ENCODE results near the gene RAF1. TPM values are rescaled to one million over a fixed set of nuclear protein-coding genes. Genes with fewer than 3 reads are reported as not detected.

The RAF1 gene
- total RNA-seq, 1 experiment from 2014 or later, result 64.3 TPM

DNA sequence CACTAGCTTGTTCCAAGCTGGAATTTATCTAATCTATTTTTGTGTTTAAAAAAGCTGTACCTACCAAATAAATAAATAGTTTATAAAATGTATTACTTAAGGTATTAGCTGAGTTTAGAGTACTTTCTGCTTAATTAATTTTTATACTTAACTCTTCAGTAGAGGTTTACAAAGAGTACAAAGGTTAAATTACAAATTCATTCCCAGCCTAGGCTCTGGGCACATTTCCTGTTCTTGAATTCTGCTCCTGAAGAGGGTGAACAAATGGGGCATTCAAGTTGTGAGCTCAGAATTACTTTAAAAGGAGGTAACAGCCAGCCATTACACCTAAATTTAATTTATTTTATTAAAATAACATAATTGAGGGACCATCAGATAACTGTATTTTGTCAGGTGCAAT lies 80.6 kb downstream of the RAF1 start:
- H4K20me1 ChIP-seq (ENCODE audit: insufficient read depth), result no peaks in the 10 kb centered on the region; the same call in 1 of the 2 replicates
- ATAC-seq (no peak), DNase-seq (ENCODE audit: low read depth, low spot score) (no peak)
- RAD21 ChIA-PET (ENCODE audit: low non-redundant PET in 1 of 2, low total read pairs in 2 of 2, uncharacterized antibody in 2 of 2, unreplicated experiment in 2 of 2), result no interaction called here
- H3K36me3 ChIP-seq (ENCODE audit: control insufficient read depth in 1 of 2, insufficient read depth in 2 of 2, low read length in 2 of 2), result peaks cover 46 to 71% of the 10 kb centered on the region in 2 experiments
- BruUV-seq (replicated peaks), result no TSS peak
- no peaks in the 10 kb centered on the region for H3K4me1 ChIP-seq (ENCODE audit: control insufficient read depth in 1 of 2, insufficient read depth in 2 of 2, low read length in 2 of 2)
- H2AFZ ChIP-seq (ENCODE audit: low read depth, low read length, poor library complexity, severe bottlenecking), result no peak overlapping the region
- CTCF ChIA-PET, result no interaction called here
- H3K9me2 ChIP-seq (ENCODE audit: insufficient read depth), result no peaks in the 10 kb centered on the region
- intact Hi-C loops (cut with micrococcal nuclease), result no loop called here
- POLR2A ChIA-PET, result no interaction called here
- TF ChIP-seq POLR2A (IDR thresholded peaks at IDR 0.05; ENCODE audit: borderline replicate concordance, extremely low read depth, insufficient read depth, insufficient read length) (no peak), ELF1 (IDR thresholded peaks at IDR 0.05; ENCODE audit: borderline replicate concordance, low read depth) (no peak), SIN3A (IDR thresholded peaks at IDR 0.05; ENCODE audit: low read depth) (no peak), EZH2 (IDR thresholded peaks at IDR 0.05) (no peak), ZFX (IDR thresholded peaks at IDR 0.05) (no peak), RAD21 (IDR thresholded peaks at IDR 0.05; ENCODE audit: low read depth) (no peak), EZH2phosphoT487 (IDR thresholded peaks at IDR 0.05; ENCODE audit: borderline replicate concordance) (no peak), TCF7L2 (IDR thresholded peaks at IDR 0.05; ENCODE audit: borderline replicate concordance, extremely low read depth, insufficient read depth, insufficient read length) (no peak)
- TF ChIP-seq, protein P1, sequence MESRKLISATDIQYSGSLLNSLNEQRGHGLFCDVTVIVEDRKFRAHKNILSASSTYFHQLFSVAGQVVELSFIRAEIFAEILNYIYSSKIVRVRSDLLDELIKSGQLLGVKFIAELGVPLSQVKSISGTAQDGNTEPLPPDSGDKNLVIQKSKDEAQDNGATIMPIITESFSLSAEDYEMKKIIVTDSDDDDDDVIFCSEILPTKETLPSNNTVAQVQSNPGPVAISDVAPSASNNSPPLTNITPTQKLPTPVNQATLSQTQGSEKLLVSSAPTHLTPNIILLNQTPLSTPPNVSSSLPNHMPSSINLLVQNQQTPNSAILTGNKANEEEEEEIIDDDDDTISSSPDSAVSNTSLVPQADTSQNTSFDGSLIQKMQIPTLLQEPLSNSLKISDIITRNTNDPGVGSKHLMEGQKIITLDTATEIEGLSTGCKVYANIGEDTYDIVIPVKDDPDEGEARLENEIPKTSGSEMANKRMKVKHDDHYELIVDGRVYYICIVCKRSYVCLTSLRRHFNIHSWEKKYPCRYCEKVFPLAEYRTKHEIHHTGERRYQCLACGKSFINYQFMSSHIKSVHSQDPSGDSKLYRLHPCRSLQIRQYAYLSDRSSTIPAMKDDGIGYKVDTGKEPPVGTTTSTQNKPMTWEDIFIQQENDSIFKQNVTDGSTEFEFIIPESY (IDR thresholded peaks at IDR 0.05; ENCODE audit: extremely low read depth, insufficient replicate concordance, low read length), result no peak
- TF ChIP-seq, protein P2, sequence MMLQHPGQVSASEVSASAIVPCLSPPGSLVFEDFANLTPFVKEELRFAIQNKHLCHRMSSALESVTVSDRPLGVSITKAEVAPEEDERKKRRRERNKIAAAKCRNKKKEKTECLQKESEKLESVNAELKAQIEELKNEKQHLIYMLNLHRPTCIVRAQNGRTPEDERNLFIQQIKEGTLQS (IDR thresholded peaks at IDR 0.05), result no peak
- TF ChIP-seq, protein P3, sequence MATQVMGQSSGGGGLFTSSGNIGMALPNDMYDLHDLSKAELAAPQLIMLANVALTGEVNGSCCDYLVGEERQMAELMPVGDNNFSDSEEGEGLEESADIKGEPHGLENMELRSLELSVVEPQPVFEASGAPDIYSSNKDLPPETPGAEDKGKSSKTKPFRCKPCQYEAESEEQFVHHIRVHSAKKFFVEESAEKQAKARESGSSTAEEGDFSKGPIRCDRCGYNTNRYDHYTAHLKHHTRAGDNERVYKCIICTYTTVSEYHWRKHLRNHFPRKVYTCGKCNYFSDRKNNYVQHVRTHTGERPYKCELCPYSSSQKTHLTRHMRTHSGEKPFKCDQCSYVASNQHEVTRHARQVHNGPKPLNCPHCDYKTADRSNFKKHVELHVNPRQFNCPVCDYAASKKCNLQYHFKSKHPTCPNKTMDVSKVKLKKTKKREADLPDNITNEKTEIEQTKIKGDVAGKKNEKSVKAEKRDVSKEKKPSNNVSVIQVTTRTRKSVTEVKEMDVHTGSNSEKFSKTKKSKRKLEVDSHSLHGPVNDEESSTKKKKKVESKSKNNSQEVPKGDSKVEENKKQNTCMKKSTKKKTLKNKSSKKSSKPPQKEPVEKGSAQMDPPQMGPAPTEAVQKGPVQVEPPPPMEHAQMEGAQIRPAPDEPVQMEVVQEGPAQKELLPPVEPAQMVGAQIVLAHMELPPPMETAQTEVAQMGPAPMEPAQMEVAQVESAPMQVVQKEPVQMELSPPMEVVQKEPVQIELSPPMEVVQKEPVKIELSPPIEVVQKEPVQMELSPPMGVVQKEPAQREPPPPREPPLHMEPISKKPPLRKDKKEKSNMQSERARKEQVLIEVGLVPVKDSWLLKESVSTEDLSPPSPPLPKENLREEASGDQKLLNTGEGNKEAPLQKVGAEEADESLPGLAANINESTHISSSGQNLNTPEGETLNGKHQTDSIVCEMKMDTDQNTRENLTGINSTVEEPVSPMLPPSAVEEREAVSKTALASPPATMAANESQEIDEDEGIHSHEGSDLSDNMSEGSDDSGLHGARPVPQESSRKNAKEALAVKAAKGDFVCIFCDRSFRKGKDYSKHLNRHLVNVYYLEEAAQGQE (IDR thresholded peaks at IDR 0.05; ENCODE audit: low read depth), result no peak
- H3K4me2 ChIP-seq (ENCODE audit: low read length), result no peak overlapping the region
- H3K79me2 ChIP-seq (ENCODE audit: insufficient read depth, low read length), result peaks cover 3% of the 10 kb centered on the region; the same call in 1 of the 2 replicates
- no peak overlapping the region for H3K9ac ChIP-seq (ENCODE audit: low read length)
- no peak overlapping the region for H3K27ac ChIP-seq (ENCODE audit: low read depth, low read length)
- no peaks in the 10 kb centered on the region for H3K27me3 ChIP-seq (ENCODE audit: insufficient read depth, low read length)
- H3K4me3 ChIP-seq (replicated peaks in 1 of 2; ENCODE audit: low read depth in 1 of 2, low read length in 2 of 2), result no peak overlapping the region
- H3K9me3 ChIP-seq (ENCODE audit: control insufficient read depth in 1 of 2, insufficient read depth in 1 of 2, low read depth in 1 of 2, low read length in 2 of 2), result no peaks in the 10 kb centered on the region
